CD4-positive, alpha-beta T cell treated with Interleukin-4 for 4 hours (primary cell): Measurements from ENCODE around the gene FAM131A.
"Not testable (repeated sequence)": the region's sequence is repeated elsewhere in the genome, so short reads cannot be mapped to it uniquely, and the experiment has no call there.

ENCODE experiments used
- DNase-seq: peaks from one replicate; pipeline ENCODE4 v3.0.0-alpha.2; 2020

FAM131A gene

DNA sequence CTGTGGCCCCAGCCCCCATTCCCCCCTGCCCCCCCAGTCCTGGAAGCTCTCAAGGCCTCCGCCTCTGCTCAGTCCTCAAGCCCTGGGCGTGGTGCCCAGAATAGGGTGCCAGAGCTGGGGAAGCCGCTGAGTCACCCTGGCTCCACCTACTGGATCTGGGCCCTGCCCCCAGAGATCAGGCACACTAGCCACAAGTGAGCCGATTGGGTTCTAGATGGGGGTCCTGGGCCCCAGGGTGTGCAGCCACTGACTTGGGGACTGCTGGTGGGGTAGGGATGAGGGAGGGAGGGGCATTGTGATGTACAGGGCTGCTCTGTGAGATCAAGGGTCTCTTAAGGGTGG is 17.3 kb upstream of the FAM131A start:
- peak; percentile 44 for DNase-seq

DNA sequence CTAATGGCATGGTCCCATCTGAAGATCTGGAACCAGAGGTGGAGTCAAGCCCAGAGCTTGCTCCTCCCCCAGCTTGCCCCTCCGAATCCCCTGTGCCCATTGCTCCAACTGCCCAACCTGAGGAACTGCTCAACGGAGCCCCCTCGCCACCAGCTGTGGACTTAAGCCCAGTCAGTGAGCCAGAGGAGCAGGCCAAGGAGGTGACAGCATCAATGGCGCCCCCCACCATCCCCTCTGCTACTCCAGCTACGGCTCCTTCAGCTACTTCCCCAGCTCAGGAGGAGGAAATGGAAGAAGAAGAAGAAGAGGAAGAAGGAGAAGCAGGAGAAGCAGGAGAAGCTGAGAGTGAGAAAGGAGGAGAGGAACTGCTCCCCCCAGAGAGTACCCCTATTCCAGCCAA is 15.7 kb upstream of the FAM131A start:
- no peak for DNase-seq

DNA sequence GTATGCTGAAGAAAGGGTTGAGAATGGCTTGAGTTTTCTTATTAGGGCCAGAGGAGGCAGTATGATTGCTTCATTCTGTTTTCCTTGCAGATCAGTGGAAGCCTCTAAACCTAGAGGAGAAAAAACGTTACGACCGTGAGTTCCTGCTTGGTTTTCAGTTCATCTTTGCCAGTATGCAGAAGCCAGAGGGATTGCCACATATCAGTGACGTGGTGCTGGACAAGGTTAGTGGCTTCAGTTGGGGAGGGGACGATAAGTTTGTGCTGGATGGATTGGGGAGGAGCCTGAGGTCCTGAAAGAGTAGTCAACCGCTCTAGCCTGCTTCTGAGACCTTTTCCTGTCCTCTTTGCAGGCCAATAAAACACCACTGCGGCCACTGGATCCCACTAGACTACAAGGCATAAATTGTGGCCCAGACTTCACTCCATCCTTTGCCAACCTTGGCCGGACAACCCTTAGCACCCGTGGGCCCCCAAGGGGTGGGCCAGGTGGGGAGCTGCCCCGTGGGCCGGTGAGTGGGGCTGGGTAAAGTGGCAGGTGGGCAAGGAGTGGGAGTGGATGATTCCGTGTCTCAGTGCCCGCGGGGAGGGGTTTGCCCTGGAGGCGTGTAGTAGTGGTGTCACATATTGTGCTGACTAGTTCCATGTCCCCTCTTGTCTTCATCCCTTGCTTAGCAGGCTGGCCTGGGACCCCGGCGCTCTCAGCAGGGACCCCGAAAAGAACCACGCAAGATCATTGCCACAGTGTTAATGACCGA is 14.5 kb upstream of the FAM131A start:
- no peak for DNase-seq

DNA sequence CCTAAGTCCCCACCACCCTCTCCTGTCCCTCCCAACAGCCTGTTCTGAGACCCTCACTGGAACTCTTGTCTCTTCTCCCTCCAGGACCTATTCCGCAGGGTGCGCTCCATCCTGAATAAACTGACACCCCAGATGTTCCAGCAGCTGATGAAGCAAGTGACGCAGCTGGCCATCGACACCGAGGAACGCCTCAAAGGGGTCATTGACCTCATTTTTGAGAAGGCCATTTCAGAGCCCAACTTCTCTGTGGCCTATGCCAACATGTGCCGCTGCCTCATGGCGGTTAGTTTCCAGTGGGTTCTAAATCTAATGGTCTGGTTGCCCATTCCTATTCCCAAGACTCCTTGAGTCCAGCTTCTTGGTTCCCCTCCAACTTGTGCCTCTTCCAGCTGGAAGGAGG is 13.7 kb upstream of the FAM131A start:
- DNase-seq = no peak

DNA sequence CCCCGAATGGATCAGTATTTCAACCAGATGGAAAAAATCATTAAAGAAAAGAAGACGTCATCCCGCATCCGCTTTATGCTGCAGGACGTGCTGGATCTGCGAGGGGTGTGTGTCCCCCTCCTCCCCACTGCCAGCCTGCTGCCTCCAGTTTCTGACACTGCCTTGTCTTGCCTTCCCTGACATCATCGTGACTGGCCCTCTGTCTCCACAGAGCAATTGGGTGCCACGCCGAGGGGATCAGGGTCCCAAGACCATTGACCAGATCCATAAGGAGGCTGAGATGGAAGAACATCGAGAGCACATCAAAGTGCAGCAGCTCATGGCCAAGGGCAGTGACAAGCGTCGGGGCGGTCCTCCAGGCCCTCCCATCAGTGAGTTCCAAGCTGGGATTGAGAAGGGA is 12.1 kb upstream of the FAM131A start:
- no peak for DNase-seq

DNA sequence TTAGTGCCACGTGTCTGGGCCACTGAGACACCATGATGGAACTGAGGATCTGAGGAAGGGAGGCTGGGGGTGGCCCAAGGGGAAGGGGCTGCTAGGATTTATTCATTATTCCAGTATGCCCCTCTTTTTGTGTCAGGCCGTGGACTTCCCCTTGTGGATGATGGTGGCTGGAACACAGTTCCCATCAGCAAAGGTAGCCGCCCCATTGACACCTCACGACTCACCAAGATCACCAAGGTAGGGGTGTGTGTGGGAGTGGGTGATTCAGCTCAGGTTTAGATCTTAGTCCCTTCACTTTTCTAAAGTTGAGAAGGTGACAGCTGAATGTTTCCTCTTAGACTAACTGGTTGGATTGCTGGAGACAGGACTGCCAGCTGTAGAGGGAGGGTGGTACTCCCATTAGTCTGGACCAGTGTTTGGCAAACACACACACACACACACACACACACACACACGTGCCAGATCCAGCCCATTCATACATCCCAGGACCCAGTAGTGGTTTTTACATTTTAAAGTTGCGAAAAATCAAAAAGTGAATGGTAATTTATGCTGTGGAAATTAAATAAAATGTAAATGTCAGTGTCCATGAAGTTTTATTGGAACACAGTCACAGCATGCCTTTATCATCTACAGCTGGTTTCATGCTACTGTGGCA is 11.6 kb upstream of the FAM131A start:
- DNase-seq = no peak

DNA sequence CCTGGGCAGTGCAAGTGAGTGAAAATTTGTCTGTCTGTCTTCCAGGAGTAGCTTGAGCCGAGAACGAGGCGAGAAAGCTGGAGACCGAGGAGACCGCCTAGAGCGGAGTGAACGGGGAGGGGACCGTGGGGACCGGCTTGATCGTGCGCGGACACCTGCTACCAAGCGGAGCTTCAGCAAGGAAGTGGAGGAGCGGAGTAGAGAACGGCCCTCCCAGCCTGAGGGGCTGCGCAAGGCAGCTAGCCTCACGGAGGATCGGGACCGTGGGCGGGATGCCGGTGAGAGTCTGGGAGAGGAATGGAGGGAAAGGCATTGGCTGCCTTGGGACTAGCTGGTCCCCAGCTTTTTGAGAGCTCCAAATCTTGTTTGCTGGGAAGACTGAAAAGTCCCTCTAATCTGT is 10.2 kb upstream of the FAM131A start:
- no peak for DNase-seq

DNA sequence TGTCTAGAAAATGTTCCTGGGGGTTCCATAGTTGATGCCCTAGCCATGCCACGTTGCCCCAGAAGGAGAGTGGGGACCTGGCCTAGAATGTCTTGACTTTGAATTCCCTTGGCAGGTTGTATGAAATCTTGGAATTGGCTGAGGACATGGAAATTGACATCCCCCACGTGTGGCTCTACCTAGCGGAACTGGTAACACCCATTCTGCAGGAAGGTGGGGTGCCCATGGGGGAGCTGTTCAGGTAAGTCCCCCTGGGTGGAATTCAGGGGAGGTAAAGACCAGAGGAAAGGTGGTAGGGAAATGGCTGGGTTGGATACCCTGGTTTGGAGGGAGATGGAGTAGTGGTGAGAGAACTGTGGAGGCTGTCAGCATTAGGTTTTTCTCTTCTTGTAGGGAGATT is 8.9 kb upstream of the FAM131A start:
- no peak for DNase-seq

DNA sequence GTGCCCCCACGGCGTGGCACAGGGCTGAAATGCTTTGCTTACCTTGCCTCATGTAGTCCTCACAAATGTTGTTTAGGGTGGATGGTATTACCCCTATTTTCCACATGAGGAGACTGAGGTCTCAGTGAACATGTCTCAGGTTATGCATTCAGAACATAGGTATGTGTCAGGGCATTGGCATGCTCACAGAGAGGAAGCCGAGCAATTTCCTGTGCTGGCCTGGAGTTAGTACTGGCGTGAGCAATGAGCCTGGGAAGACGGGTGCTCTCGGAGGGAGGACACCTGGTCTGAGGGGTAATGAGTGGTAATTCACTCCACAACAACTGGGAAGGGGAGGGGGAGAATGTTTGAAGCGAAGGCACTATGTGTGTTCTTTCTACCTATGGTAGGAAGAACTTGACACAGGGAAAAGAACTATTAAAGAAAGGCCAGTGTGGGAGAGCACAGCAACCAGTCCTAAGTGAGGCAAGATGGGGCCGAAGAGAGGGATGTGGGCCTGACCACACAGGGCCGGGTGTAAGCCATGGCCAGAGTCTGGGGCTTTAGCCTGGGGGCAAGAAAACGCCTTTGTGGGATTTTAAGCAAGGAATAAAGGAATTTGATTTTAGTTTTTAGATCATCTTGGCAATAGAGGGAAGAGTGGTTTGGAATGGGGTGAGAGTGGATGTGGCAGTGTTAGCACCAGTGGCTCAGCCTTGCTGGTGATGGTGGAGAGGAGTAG is 4.9 kb upstream of the FAM131A start:
- DNase-seq = no peak

DNA sequence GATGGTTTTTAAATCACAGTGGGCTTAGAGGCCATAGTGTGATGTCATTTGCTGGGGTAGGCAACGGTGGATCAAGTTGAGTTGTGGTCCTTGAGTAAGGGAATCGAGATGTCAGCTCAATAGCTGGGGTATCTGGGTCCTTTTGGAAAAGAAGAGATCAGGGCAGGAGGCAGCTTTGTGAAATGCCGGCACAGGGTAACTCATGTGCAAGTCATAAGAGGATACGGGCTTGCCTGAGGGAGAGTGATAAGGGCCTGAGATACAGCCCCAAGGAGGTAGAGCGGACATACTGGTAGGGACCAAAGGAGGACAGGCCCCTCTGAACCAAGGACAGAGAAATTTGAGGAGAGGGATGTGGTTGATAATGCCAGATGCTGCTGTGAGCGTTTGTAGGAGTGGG is 4.2 kb upstream of the FAM131A start:
- no peak for DNase-seq

DNA sequence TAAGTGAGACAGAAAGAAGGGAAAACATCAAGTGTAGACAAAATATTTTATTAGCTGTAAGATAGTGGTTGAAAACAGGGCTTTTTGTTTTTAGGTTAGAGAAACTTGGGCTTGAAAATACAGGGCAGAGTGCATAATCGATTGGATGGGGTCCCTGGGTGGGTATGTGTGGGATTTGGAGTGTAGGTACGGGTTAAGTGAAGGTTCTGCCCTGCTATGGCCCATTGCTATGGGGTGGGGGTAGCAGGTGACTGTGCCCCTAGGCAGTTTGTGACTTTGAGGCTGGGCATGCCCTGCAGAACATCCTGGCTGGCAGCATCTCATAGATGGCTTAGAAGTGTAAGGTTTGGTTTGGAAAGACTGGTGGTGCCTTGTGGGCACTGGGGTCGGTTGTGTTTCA is 3.7 kb upstream of the FAM131A start:
- no peak for DNase-seq

DNA sequence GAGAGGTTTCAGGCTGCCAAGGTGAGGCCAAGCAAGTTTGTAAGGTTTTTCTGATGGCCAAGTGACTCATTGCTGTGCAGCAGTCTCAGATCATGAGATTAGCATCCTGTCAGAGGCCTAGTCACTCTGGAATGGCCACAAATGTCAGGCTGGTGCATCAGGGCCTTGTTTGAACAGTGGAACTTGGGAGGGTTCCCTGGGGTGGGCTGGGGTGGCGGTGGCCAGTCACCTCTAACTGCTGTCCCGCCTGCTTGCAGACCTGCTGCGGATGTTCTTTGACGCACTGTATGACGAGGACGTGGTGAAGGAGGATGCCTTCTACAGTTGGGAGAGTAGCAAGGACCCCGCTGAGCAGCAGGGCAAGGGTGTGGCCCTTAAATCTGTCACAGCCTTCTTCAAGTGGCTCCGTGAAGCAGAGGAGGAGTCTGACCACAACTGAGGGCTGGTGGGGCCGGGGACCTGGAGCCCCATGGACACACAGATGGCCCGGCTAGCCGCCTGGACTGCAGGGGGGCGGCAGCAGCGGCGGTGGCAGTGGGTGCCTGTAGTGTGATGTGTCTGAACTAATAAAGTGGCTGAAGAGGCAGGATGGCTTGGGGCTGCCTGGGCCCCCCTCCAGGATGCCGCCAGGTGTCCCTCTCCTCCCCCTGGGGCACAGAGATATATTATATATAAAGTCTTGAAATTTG is 2.8 kb upstream of the FAM131A start:
- peak; percentile 54 for DNase-seq

DNA sequence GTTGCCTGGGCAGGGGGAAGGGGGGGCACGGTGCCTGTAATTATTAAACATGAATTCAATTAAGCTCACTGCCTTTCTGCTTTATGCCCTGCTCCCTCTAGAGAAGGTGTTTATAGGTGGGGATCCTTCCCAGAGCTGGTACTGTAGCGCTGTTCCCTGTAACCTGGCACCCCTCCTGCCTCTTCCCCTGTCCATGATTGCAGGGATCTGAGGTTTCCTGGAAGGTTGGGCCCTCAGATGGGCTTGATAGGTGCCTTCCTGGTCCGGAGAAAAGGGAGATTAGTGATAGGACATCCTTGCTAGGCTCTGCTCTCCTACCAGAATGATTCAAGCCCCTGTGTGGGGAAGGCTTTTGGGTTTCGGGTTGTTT is 2.1 kb upstream of the FAM131A start:
- no peak for DNase-seq

DNA sequence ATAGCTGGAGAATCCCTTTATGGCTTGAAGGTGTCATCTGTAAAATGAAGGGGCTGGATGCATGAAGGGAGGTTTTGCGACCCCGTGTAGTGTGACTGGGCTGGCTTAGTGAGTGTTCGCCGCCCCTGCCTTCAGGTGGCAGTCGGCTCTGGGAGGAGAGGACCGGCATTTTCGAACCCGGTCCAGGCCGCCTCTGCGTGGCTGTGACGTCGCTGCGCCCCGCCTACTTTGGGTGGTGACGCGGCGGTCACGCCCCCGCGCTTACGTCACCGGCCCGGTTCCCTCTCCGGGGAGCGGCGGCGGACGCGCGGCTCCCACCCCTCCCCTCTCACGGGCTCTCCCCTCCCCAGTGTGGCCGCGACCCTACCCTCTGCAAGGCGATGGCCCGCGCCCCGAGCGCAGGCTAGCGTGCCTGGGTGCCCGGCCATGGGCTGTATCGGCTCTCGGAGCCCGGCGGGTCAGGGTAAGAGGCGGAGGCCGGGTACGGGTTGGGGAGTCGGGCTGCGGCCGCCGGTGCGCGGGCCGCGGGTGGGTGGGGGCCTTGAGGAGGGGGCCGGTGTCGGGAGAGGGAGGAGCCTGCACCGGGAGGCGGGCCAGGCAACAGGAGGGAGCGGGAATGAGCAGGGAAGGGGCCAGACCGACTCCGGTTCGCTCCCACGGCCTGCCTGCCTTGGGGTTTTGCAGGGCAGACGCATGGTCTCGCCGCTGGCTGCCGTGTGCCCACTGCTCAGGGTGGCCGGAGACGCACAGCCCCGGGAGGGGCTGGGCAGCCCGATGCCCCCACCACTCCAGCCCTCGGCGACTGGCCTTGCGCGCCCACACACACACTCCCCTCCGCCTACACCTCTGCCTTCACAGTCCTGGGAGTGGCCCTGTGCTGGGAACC is 1.5 kb upstream of the FAM131A start:
- peak; percentile 73 for DNase-seq

DNA sequence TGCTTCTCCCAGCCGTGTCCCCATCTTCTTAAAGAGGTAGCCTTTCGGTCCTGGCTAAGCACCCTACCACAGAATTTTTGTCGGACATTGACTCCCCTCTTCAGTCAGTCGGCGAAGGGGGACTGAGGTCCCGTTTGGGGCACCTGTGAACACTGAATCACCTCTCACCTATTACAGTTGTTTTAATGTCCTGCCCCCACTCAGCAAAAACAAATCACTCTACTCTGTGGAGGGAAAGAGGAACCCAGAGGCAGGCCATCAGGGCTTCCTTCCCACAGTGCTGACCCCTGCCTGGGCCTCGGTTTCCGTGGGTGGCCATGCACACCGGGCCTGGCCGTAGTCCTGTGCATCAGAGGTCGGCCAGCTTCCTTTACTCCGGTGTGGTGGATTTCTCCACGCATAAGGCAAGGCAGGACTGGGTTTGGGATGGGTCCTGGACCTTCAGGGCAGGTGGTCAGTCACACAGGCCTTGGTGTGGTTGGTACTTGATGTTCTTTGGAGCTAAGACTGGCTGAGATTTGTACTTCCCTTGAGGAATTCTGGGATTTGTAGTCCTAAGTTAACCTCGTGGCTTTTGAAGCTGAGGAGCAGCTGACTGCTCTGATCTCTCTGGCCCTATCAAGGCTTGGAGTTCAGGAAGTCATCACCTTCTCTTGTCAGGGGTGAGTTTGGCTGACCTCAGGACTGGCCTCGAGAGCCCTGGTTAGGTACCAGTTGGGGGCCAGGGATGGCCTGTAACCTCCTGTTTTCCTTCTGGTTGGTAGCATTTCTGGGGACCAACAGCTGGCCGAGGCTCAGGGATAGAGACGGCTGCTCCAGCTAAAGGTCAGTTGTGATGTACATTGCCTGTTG is 627 bp upstream of the FAM131A start:
- DNase-seq = no peak

DNA sequence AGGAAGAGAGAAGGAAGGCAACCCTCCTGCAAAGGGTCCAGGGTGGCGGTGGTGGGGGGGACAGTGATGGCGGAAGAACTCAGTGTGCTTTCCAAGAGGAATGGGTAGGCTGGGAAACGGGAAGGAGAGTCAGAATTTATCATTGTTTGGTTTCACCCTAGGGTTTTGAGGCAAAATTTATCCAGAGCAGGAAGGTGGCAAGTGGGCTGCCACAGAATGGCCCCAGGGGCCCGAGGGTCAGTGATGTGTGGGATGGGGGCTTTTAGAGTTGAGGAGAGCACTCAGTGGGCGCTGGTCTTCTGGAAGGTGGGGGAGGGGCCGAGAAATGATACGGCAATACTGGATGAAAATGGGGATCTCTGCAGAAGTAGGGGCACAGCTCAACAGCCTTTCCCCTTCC is 581 bp downstream of the FAM131A start:
- no peak for DNase-seq

DNA sequence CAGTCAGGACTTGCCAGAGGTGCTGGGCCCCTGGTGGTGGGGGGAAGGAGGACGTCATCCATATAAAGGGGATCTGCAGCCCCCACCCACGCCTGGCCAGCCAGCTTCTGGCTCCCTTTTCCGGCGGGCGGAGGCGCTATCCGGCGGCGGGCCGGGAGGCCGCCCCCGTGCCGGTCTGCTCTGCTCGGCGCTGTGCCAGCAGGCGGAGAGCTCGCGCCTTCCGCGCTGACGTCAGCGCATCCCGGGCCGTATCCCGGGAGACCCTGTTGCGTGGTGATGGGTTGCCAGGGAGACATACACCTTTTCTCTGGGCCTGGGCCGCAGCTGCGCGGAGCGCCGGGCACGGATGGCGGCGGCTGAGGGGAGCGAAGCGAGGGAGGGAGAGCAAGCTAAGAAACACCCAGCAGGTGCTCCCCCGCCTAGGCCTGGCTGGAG is 1.1 kb downstream of the FAM131A start:
- no peak for DNase-seq

DNA sequence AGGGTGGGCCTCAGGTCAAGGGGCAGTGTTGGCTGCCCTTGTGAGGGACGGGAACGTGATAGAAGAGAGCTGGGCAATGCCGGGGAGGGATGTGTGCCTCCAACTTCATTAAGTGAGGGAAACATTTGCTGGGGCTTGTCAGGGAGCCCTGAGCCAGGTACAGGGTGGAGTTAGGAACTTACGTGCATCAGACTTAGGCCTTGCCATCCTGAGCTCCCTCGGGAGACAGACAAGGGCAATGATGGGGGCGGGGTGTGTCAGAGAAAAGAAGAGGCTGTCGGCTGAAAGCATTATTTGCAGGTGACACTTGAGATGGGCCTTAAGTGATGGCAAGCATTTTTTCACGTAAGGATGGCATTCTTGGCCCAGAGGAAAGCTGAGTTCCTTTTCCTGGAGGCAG is 1.6 kb downstream of the FAM131A start:
- DNase-seq = no peak

DNA sequence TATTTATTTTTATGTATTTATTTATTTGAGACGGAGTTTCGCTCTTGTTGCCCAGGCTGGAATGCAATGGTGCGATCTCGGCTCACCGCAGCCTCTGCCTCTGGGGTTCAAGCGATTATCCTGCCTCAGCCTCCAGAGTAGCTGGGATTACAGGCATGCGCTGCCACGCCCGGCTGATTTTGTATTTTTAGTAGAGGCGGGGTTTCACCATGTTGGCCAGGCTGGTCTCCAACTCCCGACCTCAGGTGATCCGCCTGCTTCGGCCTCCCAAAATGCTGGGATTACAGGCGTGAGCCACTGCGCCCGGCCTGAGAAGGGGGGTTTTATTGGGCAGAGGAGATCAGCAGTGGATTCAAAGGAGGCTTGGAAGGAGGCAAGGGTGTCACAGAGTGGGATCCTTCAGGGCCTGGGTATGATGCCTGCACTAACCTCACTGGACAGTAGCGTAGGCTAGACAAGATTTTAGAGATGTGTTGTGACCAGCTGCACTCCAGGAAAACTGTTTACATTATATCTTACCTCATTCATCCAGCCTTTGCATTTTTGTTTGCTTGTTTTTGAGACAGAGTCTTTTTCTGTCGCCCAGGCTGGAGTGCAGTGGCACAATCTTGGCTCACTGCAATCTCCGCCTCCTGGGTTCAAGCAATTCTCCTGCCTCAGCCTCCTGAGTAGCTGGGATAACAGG is 2.2 kb downstream of the FAM131A start:
- DNase-seq = not testable (repeated sequence)

DNA sequence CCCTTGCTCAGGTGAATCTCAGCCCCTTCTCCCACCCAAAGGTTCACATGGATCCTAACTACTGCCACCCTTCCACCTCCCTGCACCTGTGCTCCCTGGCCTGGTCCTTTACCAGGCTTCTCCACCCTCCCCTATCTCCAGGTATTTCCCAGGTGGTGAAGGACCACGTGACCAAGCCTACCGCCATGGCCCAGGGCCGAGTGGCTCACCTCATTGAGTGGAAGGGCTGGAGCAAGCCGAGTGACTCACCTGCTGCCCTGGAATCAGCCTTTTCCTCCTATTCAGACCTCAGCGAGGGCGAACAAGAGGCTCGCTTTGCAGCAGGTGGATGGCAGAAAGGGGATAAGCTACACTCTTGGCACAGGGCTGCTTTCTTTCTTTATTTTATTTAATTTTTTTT is 4.5 kb downstream of the FAM131A start:
- no peak for DNase-seq
